A549 treated with CORT108297 at 1 μM for 4 hours (cell line): ENCODE measurements around the gene MAGED2. TPM values are rescaled to one million over a fixed set of nuclear protein-coding genes. Genes with fewer than 3 reads are reported as not detected.

Source experiments
- total RNA-seq: library from RNA; stranded (reverse); fragments of 200-300 nt; extraction: Qiagen RNA extraction; gene quantifications from 5 replicates; pipeline ENCODE4 v1.2.3, GENCODE V29; 2022

The MAGED2 gene, protein sequence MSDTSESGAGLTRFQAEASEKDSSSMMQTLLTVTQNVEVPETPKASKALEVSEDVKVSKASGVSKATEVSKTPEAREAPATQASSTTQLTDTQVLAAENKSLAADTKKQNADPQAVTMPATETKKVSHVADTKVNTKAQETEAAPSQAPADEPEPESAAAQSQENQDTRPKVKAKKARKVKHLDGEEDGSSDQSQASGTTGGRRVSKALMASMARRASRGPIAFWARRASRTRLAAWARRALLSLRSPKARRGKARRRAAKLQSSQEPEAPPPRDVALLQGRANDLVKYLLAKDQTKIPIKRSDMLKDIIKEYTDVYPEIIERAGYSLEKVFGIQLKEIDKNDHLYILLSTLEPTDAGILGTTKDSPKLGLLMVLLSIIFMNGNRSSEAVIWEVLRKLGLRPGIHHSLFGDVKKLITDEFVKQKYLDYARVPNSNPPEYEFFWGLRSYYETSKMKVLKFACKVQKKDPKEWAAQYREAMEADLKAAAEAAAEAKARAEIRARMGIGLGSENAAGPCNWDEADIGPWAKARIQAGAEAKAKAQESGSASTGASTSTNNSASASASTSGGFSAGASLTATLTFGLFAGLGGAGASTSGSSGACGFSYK
- 75.0 to 92.4 TPM (median 80.8 TPM) in 5 replicates for total RNA-seq

DNA sequence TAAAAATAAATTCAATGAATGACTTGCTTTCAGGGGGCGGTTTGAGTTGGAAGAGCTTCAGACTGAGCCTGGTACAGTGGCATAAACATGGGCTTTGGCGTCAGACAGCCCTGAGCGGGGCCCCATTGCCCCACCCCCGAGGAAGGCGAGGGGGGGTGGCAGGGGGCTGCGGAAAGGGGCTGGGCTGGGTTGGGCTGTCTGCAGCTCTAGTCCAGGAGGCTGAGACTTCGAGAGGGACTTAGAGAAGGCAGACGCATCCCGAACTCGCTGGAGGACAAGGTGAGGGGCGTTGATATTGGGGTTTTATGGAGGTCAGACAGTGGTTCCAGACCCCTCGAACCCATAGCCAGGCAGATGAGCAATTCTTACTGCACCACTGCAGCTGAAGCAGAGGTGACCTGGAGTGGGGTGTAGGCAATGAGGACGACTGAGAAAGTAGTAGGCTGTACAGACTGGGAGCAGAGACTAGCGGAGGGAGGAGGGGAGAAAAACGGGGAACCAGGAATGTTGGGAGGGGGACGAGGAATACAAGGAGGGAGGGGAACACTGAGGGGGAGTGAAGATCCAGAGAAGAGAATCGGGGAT, at the start of gene MAGED2:
Gene MAGED2, plus strand, starts transcription at position 222 of the 585 bp plus-strand sequence. CDS start 1,587 bp downstream, outside the sequence.

DNA sequence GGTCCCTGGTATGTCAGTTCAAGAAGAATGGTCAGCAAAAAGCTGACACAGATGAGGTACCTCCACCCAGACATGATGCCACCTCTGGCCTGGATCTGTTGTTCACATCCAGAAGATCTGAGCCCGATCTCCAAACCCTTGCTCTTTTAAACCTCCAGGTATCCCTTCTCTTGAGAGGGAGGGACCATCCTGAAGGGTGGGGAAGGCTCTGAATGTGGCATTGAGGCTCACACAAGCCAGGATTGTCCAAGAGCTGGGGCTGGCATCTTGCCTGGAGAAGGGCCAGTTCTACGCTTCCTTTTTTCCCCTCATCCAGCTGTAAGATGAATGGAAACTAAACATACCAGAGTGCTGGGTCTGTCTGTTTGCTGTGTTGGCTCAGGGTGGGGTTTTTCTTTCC, 9.4 kb upstream of the MAGED2 start, which contains the start of gene ITIH6:
Gene ITIH6, minus strand, starts transcription at position 119 of the 400 bp plus-strand sequence. Its CDS starts 45 bp downstream, at position 74.

Other genes starting within 250 kb of the MAGED2 start
- gene ITIH6, start 9.5 kb upstream of the MAGED2 start, total RNA-seq: 0.01 to 0.02 TPM in 2 of 5 replicates, not detected in the others
- gene TRO, start 113.1 kb downstream of the MAGED2 start, total RNA-seq: 0.52 to 0.77 TPM (median 0.69 TPM) in 5 replicates
- 0.06 to 0.14 TPM (median 0.10 TPM) in 5 replicates for gene PFKFB1, start 186.4 kb downstream of the MAGED2 start, total RNA-seq
- 28.2 to 36.7 TPM (median 31.9 TPM) in 5 replicates for gene APEX2, start 192.6 kb downstream of the MAGED2 start, total RNA-seq
- gene ALAS2, start 223.2 kb downstream of the MAGED2 start, total RNA-seq: not detected in 5 replicates